ENCODE data around the gene PRKRIP1.
A peak's percentile ranks its signal among the peaks of the same experiment; 100 is the strongest.
"Not testable (repeated sequence)": the region's sequence is repeated elsewhere in the genome, so short reads cannot be mapped to it uniquely, and the experiment has no call there.

Gene PRKRIP1

GRCh38 chr7:102432442-102433218 is 36.5 kb downstream of the PRKRIP1 start:
- DNase-seq: no peak

DNA sequence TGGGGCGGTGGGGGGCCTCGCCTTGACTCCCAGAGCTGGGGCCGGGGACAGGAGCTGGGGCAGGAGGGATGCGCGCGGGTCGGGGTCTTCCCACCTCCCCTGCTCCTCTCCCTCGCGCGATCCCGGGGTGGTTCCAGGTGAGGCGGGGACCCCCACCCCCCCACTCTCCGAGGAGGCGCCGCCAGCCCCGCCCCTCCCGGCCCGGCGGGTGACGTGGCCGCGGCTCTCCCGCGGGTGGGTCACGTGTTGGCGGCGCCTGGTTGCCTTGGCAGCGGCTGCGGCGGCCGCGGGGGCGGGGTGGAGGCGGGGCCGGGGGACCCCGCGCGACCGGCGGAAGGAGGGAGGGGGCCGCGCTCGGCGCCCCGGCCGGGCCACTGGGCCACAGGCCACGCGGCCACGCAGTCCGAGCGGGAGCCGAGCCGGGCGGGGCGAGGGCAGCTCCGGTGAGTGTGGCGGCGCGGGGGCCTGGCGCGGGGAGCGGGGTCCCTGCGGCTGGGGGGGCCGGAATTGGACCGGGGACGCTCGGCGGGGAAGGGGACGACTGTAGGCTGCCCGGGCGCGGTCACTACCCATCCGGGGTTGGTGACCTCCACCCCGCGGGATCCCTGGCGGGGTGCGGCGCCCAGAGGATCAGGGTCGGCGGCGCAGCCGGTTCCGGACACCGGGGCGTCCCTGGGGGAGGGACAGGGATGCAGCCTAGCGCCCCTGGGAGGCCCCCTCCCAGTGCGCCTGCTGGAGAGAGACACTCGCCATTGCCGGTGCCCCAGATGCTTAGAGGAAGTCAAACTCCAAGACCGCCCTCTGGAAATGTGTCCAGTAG is 37.3 kb downstream of the PRKRIP1 start, which contains the start of gene ORAI2:
ORAI2 (plus strand) TSS at position 357 of the 820 bp plus-strand sequence. CDS start 5,382 bp downstream, outside the sequence.
- peak; percentile 80 for DNase-seq

GRCh38 chr7:102434039-102434486 is 37.9 kb downstream of the PRKRIP1 start:
- no peak for DNase-seq

GRCh38 chr7:102436118-102436517 is 40.0 kb downstream of the PRKRIP1 start:
- DNase-seq: no peak

- DNase-seq: no peak
Observed at GRCh38 chr7:102439963-102440795, 44.0 kb downstream of the PRKRIP1 start.

DNA sequence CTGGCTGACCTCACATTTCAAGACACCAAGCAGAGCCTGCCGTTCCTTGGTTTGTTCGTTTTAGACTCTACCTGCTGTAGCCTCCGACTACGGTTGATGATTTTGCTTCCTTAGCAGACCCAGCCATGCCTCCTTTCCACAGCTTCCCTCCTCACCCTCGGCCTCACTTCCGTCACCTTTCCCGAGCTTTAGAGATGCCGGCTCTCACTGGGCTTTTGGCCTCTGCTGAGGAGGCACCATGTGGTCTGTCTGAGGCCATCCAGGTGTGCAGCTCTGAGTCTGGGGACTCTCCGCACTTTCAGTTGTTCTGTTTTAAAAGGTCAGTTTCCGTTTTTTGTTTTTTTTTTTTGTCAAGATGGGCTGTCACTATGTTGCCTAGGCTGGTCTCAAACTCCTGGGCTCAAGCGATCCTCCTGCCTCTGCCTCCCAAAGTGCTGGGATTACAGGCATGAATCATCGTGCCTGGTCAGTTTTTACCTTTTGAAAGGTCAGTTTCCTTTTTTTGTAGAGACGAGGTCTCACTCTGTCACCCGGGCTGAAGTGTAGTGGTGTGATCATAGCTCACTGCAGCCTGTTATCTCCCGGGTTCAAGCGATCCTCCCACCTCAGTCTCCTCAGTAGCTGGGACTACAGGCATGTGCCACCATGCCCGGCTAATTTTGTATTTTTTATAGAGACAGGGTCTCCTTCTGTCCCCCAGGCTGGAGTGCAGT is 49.0 kb downstream of the PRKRIP1 start:
- no peak for DNase-seq

DNA sequence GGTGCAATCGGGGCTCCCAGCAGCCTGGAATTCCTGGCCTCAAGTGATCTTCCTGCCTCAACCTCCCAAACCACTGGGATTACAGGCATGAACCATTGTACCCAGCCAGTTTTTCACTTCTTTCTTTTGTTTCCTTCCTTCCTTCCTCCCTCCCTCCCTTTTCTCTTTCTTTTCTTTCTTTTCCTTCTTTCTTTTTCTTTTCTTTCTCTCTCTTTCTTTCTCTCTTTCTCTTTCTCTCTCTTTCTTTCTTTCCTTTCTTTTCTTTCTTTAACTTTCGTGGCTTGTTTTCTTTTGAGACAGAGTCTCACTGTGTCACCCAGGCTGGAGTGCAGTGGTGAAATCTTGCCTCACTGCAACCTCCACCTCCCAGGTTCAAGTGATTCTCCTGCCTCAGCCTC is 49.5 kb downstream of the PRKRIP1 start:
- no peak for DNase-seq

DNA sequence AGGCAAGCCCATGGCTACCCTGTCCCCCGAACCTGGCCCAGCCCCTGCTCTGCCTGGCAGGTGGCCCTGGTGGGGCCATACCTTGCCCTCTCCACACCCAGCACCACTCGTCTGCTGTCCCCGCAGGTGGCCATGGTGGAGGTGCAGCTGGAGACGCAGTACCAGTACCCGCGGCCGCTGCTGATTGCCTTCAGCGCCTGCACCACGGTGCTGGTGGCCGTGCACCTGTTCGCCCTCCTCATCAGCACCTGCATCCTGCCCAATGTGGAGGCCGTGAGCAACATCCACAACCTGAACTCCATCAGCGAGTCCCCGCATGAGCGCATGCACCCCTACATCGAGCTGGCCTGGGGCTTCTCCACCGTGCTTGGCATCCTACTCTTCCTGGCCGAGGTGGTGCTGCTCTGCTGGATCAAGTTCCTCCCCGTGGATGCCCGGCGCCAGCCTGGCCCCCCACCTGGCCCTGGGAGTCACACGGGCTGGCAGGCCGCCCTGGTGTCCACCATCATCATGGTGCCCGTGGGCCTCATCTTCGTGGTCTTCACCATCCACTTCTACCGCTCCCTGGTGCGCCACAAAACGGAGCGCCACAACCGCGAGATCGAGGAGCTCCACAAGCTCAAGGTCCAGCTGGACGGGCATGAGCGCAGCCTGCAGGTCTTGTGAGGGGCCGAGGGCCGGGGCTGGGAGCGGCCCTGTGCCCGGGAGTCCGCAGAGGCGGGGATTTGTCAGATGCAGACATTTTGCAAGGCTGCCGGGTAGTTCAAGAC is 50.4 kb downstream of the PRKRIP1 start:
- no peak for DNase-seq

DNA sequence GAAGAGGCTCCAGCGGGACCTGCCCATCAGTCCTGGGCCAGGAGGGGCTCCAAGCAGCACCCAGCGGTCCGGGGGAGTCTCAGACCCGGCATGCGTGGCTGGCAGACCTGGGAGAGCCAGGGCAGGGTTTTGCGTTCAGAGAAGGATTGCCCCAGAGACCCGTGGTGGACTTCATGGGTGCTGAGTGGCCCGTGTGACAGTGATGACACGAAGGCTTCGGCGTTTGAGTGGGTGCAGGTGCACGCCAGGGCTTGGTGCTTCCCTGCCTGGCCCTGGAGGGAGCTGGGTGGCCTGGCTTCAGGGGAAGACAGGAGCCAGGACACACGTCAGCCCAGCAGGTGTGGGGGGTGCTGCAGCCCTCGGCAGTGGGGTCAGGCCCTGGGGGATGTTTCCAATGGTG is 51.1 kb downstream of the PRKRIP1 start:
- DNase-seq: no peak

GRCh38 chr7:102449136-102449535 is 53.0 kb downstream of the PRKRIP1 start:
- DNase-seq: no peak

- DNase-seq: peak; percentile 50
Observed at GRCh38 chr7:102450242-102450641, 54.1 kb downstream of the PRKRIP1 start.

DNA sequence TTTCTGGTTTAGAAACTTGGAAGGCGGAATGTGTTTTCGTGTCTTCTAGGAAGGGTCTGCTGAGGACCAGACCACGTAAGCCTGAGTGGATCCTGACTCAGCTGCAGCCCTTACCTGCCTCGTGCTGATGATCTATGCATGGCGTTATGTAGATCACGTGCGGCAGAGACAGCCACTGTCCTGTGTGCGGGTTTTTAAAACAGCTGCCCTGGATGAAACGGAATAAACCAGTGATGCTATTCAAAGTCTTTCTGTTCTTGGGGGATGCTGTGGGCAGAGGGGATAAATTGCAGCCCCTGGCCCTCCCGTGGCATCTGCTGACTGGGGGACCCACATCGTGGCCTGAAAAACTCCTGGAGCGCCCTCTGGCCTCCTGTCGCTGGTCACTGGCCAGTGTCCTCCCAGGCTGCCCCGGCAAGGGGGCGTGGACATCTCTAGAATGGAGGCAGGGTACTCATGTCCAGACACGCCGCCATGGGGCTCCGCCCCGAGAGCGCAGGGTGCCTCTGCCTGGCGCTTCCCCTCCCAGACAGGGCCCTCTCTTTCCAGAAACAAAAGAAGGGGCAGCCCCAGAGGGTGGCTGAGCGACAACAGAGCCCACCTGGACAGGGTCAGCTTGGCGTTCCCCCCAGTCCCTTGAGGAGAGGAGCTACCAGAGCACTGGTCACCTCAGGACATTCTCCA is 55.4 kb downstream of the PRKRIP1 start:
- DNase-seq: no peak

GRCh38 chr7:102452451-102452850 is 56.3 kb downstream of the PRKRIP1 start:
- DNase-seq: no peak

- no peak for DNase-seq
Observed at GRCh38 chr7:102453319-102453718, 57.2 kb downstream of the PRKRIP1 start.

DNA sequence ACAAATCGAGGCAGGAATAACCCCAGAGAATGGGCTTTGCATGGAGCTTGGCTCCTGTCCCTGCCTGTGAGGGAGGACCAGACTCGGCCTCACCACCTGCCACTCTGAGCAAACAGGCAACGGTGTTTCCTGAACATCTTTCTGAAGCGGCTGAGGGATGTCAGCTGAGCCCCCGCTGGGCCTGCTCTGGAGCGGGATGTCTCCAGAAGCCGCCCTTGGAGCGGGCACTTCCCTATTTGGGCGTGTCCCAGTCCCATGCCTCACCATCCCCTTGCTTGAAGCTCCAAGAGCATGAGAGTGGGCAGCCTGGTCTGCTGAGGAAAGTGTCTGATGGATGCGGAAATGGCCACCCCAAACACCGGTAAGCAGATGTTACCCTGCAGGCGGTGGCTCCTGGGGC is 58.3 kb downstream of the PRKRIP1 start:
- DNase-seq: no peak

DNA sequence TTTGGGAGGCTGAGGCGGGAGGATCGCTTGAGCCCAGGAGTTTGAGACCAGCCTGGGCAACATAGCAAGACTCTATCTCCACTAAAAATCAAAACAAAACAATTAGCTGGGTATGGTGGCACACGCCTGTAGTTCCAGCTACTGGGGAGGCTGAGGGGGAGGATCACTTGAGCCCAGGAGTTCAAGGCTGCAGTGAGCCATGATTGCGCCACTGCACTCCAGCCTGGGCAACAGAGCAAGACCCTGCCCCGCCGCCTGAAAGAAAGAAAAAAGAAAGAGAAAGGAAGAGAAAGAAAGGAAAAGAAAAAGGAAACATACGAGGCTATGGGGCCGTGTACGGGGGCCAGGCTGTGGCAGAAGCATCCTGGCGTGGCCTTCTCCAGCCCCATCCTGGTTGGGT is 58.8 kb downstream of the PRKRIP1 start:
- not testable (repeated sequence) for DNase-seq

- no peak for DNase-seq
Observed at GRCh38 chr7:102455596-102455995, 59.4 kb downstream of the PRKRIP1 start.

- DNase-seq: no peak
Observed at GRCh38 chr7:102456327-102456726, 60.2 kb downstream of the PRKRIP1 start.

DNA sequence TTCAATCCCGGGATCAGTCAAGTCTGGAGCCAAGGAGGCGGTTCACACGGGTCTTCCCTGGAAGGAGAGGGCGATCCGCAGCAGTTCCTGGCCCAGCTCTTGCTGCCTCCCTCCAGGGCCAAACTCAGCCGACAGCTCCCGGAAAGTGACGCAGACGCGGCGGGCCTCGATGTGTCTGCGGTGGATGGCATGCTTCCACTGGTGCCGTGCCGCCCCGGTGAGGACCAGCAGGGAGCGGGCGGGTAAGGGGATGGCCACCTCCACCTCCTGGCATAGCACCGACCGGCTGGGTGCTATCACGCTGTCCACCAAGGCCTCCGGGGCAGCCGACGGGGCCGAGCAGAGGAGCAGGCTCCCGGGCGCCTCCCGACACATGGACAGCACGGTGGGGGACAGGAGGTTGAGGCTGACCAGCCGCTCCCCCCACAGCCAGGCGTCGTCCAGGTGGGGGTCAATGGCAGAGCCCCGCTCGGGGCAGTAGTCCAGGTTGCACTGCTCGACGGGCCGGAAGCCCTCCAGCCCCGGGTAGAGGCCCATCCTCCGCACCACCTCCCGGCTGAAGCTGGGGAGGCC is 61.3 kb downstream of the PRKRIP1 start:
- no peak for DNase-seq

DNA sequence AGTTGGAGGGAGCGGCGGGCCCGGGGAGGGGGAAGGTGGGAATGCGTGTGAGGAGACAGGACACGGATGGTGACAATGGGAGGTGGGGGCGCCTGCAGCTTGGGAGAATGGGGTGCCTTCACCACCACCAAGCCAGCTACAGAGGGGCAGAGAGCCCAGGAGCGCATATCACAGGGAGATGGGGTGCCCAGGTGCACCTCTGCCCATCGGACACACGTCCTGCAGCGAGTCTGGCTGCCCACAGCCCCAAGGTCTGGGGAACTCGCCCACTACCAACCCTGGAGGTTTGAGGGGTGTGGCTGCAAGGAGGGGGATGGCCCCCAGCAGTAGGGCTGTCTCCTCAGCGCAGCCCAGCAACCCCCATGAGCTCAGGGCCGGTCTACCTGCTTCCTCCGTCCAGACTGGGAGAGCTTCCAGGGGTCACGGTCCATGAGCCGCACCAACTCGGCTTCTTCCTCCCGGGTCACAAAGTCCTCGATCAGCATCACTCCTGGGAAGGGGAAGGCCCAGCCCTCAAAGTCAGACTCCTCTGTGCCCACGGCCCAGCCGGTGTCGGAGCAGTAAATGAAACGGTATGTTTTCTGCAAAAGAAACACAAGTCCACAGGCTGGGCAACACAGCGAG is 63.2 kb downstream of the PRKRIP1 start:
- no peak for DNase-seq

Data from stimulated activated CD4-positive, alpha-beta T cell treated with anti-CD3 and anti-CD28 coated beads, Interleukin-1b, Interleukin-23, amount 100 ng/mL, for 48 hours (primary cell).